HepG2 (cell line): Measurements from ENCODE around the gene SLCO2B1.

Experiments used
- NFIC ChIP-seq: IDR thresholded peaks from 2 replicates; pipeline ENCODE4 v1.6.1; 2012; ENCODE audit warnings: mild to moderate bottlenecking, low read length, inconsistent platforms
- RXRB ChIP-seq: IDR thresholded peaks from 2 replicates; pipeline ENCODE4 v1.6.1; 2016; ENCODE audit warnings: borderline replicate concordance, missing genetic modification reagents, missing compliant biosample characterization
- ZNF230 ChIP-seq: sonication (generic); formaldehyde crosslinking; IDR thresholded peaks from 2 replicates; pipeline ENCODE4 v1.4.0; 2020; ENCODE audit warnings: mild to moderate bottlenecking, missing genetic modification reagents
- ZNF362 ChIP-seq: sonication (generic); formaldehyde crosslinking; IDR thresholded peaks from 2 replicates; pipeline ENCODE4 v1.4.0; 2020; ENCODE audit warnings: missing genetic modification reagents, mild to moderate bottlenecking, borderline replicate concordance

- no peak for TF ChIP-seq RXRB (CRISPR knock-in tag)
- no peak for TF ChIP-seq ZNF362
- no peak for TF ChIP-seq NFIC
- TF ChIP-seq ZNF230 (CRISPR knock-in tag), result no peak
Measured at GRCh38 chr11:75208446-75208845, 57.5 kb downstream of the SLCO2B1 start.
